BLaER1 treated with 17β-estradiol and CSF1 and Interleukin-3, amounts not matched to agents 10 nM and 100 nM (cell line): Measurements from ENCODE around the gene TFDP1.
A peak's percentile ranks its signal among the peaks of the same experiment; 100 is the strongest.

ENCODE experiments used
- H3K27ac ChIP-seq, 11 experiments: shearing (Covaris generic); formaldehyde crosslinking; 2 replicates each; pipeline ENCODE4 v1.8.1; 2022
- H3K27me3 ChIP-seq, 11 experiments: shearing (Covaris generic); formaldehyde crosslinking; 2 replicates each; pipeline ENCODE4 v1.8.1; 2022
- H3K36me3 ChIP-seq, 11 experiments: shearing (Covaris generic); formaldehyde crosslinking; 2 replicates each; pipeline ENCODE4 v1.8.1; 2022
- H3K4me1 ChIP-seq, 10 experiments: shearing (Covaris generic); formaldehyde crosslinking; 2 replicates each; pipeline ENCODE4 v1.8.1; 2022
- H3K4me2 ChIP-seq, 11 experiments: shearing (Covaris generic); formaldehyde crosslinking; 2 replicates each; pipeline ENCODE4 v1.8.1; 2022
- H3K4me3 ChIP-seq, 10 experiments: shearing (Covaris generic); formaldehyde crosslinking; 2 replicates each; pipeline ENCODE4 v1.8.1; 2022
- H3K9ac ChIP-seq, 11 experiments: shearing (Covaris generic); formaldehyde crosslinking; 2 replicates each; pipeline ENCODE4 v1.8.1; 2022
- H3K9me3 ChIP-seq, 11 experiments: shearing (Covaris generic); formaldehyde crosslinking; replicated peaks in 1 of 11; 2 replicates each; pipeline ENCODE4 v1.8.1; 2022
- H4K20me1 ChIP-seq, 11 experiments: shearing (Covaris generic); formaldehyde crosslinking; 2 replicates each; pipeline ENCODE4 v1.8.1; 2022
- Cebpa-rat ChIP-seq, 11 experiments: shearing (Covaris generic); IDR thresholded peaks; 2 replicates each; pipeline ENCODE4 v1.8.1; 2022

Gene TFDP1

DNA sequence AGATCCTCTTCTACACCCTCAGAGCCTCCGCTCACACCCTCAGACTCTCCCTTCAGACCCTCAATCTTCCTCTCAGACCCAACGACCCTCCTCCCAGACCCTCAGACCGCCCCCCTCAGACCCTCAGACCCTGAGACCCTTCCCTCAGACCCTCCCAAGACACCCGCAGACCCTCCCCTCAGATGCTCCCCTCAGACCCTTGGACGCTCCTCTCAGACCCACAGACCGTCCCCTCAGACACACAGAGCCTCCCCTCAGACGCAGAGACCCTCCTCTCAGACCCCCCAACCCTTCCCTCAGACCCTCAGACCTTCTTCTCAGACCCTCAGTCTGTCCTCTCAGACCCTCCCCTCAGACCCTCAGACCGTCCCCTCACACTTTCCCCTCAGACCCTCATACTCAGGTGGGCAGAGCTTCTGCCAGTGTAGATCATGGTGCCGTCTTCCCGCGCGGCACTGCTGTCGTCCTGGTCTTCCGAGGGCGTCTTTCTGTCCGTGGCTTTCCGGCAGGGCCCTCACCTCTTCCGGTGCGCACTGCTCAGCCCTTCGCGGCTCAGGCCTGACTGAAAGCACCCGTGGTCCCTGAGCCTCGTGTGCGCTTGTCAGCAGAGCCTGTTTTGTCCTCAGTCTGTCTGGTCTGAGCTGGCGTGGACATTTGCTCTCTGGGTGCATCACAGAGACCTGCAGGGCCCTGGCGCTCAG, 18.9 kb upstream of the TFDP1 start:
- no peak overlapping the region for H3K9ac ChIP-seq
- no peak for TF ChIP-seq Cebpa-rat (IDR thresholded peaks at IDR 0.05)
- no peak overlapping the region for H3K4me2 ChIP-seq

DNA sequence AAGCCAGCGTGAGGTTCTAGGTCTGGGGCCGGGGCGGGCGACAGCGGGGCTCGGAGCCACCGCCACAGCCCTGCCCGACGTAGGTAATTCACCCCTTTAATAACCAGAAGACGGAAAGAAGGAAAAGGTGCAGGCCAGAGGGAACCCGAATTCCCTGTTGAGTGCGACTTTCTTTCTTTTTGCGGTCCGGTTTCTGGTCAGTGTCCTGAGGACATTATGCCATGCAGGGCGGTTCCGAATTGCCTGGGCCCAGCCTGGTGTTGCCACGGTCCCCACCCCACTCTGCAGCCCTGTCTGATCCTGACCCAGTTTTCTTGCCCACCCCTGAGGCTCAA, 18.4 kb upstream of the TFDP1 start:
- H3K9ac ChIP-seq: no peak overlapping the region
- peaks cover 0 to 18% (median 13%) of the 10 kb centered on the region in 10 experiments; a peak in 15 of 20 replicates for H3K4me1 ChIP-seq
- H3K9me3 ChIP-seq: no peaks in the 10 kb centered on the region
- H3K36me3 ChIP-seq: no peaks in the 10 kb centered on the region
- H3K27ac ChIP-seq: no peak overlapping the region
- TF ChIP-seq Cebpa-rat (IDR thresholded peaks at IDR 0.05): no peak
- no peak overlapping the region for H3K4me2 ChIP-seq
- H4K20me1 ChIP-seq: no peaks in the 10 kb centered on the region
- H3K4me3 ChIP-seq: no peak overlapping the region
- H3K27me3 ChIP-seq: no peaks in the 10 kb centered on the region; a peak in 1 of 22 replicates

More for the DNA sequence above, 18.9 kb upstream of the TFDP1 start:
- H4K20me1 ChIP-seq: no peaks in the 10 kb centered on the region
- no peaks in the 10 kb centered on the region for H3K9me3 ChIP-seq
- H3K4me3 ChIP-seq: no peak overlapping the region
- no peaks in the 10 kb centered on the region; a peak in 1 of 22 replicates for H3K27me3 ChIP-seq
- H3K36me3 ChIP-seq: no peaks in the 10 kb centered on the region
- peaks cover 0 to 23% (median 18%) of the 10 kb centered on the region in 10 experiments; a peak in 15 of 20 replicates for H3K4me1 ChIP-seq
- H3K27ac ChIP-seq: no peak overlapping the region

DNA sequence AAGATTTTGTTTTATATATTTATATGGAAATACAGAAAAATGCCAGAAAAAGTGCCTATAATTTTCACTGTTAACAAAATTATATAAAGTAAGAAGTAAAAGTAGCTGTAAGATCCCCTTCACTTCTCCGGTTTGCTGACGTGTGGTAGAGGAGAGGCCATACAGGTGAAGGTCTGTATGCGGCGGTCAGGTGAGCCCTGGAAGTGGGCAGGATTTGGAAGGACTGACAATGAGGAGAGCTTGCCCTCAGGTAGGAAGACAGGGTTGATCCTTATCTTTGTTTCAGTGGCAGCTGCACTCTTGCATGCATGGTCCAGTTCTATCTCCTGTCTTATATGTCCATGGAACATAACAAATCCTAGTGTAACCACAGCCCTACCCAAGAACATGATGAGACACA, 16.9 kb upstream of the TFDP1 start:
- Histone ChIP-seq H3K4me3 (no peak overlapping the region), H3K27ac (no peak overlapping the region), H3K4me1 (peaks cover 0 to 4% (median 0%) of the 10 kb centered on the region in 10 experiments; a peak in 4 of 20 replicates), H4K20me1 (no peaks in the 10 kb centered on the region), H3K9me3 (peaks cover 0 to 9% (median 2%) of the 10 kb centered on the region in 11 experiments; a peak in 7 of 22 replicates), H3K27me3 (no peaks in the 10 kb centered on the region; a peak in 1 of 22 replicates), H3K36me3 (no peaks in the 10 kb centered on the region), H3K4me2 (no peak overlapping the region), H3K9ac (no peak overlapping the region)
- no peak for TF ChIP-seq Cebpa-rat (IDR thresholded peaks at IDR 0.05)

DNA sequence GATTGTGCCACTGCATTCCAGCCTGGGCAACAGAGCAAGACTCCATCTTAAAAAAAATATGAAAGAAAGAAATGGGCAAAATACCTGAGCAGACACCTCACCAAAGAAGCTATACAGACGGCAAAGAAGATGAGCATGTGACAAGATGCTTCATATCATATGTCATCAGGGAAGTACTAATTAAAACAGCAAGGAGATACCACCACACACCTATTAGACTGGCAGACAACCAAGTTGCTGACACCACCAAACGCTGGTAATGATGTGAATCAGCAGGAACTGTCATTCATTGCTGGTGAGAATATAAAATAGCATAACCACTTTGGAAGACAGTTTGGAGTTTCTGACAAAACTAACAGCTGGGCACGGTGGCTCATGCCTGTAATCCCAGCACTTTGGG, 11.5 kb upstream of the TFDP1 start:
- no peaks in the 10 kb centered on the region for H3K36me3 ChIP-seq
- H3K27ac ChIP-seq: no peak overlapping the region
- no peaks in the 10 kb centered on the region for H3K4me1 ChIP-seq
- H3K4me2 ChIP-seq: no peak overlapping the region
- H3K9ac ChIP-seq: no peak overlapping the region
- no peak for TF ChIP-seq Cebpa-rat (IDR thresholded peaks at IDR 0.05)
- no peaks in the 10 kb centered on the region for H4K20me1 ChIP-seq
- no peaks in the 10 kb centered on the region for H3K27me3 ChIP-seq
- peaks cover 16 to 33% (median 23%) of the 10 kb centered on the region in 11 experiments; a peak in 21 of 22 replicates for H3K9me3 ChIP-seq
- H3K4me3 ChIP-seq: no peak overlapping the region

DNA sequence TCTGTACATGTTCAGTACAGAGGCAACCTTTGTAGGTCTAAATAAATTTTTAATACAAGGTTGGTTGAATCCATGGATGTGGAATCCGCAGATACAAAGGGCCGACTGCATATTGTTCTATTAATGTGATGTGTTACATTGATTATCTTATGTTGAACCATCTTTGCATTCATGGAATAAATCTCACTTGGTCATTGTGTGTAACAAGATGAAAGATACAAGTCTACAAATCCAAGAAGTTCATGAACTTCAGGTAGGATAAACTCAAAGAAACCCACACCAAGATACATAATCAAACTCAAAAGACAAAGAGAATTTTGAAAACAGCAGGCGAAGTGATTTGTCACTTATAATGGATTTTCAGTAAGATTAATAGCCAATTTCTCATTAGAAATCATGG, 8.0 kb upstream of the TFDP1 start:
- no peaks in the 10 kb centered on the region for H3K4me1 ChIP-seq
- no peak overlapping the region for H3K27ac ChIP-seq
- H3K36me3 ChIP-seq: no peaks in the 10 kb centered on the region
- H3K9ac ChIP-seq: no peak overlapping the region
- no peak overlapping the region for H3K4me3 ChIP-seq
- TF ChIP-seq Cebpa-rat (IDR thresholded peaks at IDR 0.05): no peak
- no peaks in the 10 kb centered on the region for H4K20me1 ChIP-seq
- peaks cover 16 to 34% (median 24%) of the 10 kb centered on the region in 11 experiments; a peak in 21 of 22 replicates for H3K9me3 ChIP-seq
- H3K27me3 ChIP-seq: no peaks in the 10 kb centered on the region
- no peak overlapping the region for H3K4me2 ChIP-seq

DNA sequence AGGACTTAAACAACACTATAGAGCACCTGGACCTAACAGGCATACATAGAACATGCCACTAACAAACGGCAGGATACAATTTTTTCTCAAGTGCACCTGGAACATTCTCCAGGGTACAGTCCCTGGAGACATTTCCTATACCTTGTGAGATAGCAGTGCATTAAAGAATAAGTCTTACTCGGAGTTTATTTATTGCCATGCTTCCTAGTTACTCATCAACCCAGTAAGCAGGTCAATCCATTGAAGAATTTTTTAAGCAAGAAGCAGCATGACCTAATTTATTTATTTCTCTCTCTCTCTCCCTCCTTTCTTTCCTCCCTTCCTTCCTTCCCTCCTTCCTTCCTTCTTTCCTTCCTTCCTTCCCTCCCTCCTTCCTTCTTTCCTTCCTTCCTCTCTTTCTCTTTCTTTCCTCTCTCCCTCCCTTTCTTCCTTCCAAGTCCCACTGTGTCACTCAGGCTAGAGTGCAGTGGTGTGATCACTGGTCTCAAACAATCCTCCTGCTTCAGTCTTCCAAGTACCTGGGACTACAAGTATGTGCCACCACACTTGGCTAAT, 6.6 kb upstream of the TFDP1 start:
- Histone ChIP-seq H3K9ac (no peak overlapping the region), H3K4me2 (no peak overlapping the region), H3K4me3 (no peak overlapping the region), H3K9me3 (peaks cover 12 to 26% (median 22%) of the 10 kb centered on the region in 11 experiments; a peak in 21 of 22 replicates), H3K36me3 (no peaks in the 10 kb centered on the region), H3K4me1 (no peaks in the 10 kb centered on the region), H4K20me1 (no peaks in the 10 kb centered on the region), H3K27ac (no peak overlapping the region), H3K27me3 (no peaks in the 10 kb centered on the region)
- no peak for TF ChIP-seq Cebpa-rat (IDR thresholded peaks at IDR 0.05)

DNA sequence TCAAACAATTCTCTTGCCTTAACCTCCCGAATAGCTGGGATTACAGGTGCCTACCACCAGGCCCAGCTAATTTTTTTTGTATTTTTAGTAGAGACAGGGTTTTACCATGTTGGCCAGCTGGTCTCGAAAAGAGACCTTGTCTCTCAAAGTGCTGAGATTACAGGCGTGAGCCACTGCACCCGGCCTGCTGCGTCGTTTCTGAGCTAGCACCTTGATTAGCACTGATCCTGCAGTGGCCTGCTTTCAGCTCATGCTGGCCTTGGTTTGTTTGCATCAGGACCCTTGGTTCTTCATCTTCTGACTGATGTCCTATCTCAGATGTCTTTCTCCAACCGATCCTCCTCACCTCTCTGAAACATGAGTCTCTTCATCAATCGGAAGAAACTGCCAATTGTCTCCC, 4.9 kb upstream of the TFDP1 start:
- H3K4me3 ChIP-seq: no peak overlapping the region
- no peak for TF ChIP-seq Cebpa-rat (IDR thresholded peaks at IDR 0.05)
- peaks cover 12 to 26% (median 22%) of the 10 kb centered on the region in 11 experiments; a peak in 21 of 22 replicates for H3K9me3 ChIP-seq
- H3K9ac ChIP-seq: no peak overlapping the region
- no peaks in the 10 kb centered on the region for H3K27me3 ChIP-seq
- no peak overlapping the region for H3K4me2 ChIP-seq
- H3K36me3 ChIP-seq: no peaks in the 10 kb centered on the region
- no peaks in the 10 kb centered on the region for H4K20me1 ChIP-seq
- peaks cover 0 to 3% (median 0%) of the 10 kb centered on the region in 10 experiments; a peak in 2 of 20 replicates for H3K4me1 ChIP-seq
- no peak overlapping the region for H3K27ac ChIP-seq

DNA sequence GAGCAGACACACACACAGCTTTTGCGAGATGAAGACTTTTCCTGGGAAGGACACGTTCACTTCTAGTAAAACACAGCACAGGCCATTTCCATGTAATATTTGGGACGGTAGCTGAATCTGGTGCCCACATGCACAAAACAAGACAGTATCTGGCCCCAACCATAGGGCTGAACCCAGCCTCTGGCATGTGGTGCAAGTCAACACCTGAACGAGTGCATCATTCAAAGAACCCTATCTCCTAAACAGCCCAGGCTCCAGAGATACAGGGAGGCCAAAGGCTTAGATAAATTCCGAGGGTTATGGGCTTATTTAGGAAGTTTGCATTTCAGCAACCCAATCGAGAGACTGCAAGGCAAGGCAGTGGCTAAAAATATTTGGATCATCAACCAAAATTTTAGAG, 2.7 kb upstream of the TFDP1 start:
- H3K9me3 ChIP-seq: peaks cover 4 to 14% (median 12%) of the 10 kb centered on the region in 11 experiments; a peak in 21 of 22 replicates
- H3K36me3 ChIP-seq: peaks cover 0 to 11% (median 10%) of the 10 kb centered on the region in 11 experiments; a peak in 18 of 22 replicates
- TF ChIP-seq Cebpa-rat (IDR thresholded peaks at IDR 0.05): no peak
- peaks cover 13 to 19% (median 15%) of the 10 kb centered on the region in 10 experiments for H3K4me1 ChIP-seq
- H3K4me2 ChIP-seq: no peak overlapping the region
- no peak overlapping the region for H3K4me3 ChIP-seq
- peaks cover 1 to 17% (median 12%) of the 10 kb centered on the region in 11 experiments; a peak in 21 of 22 replicates for H4K20me1 ChIP-seq
- H3K9ac ChIP-seq: no peak overlapping the region
- H3K27me3 ChIP-seq: no peaks in the 10 kb centered on the region
- no peak overlapping the region for H3K27ac ChIP-seq

DNA sequence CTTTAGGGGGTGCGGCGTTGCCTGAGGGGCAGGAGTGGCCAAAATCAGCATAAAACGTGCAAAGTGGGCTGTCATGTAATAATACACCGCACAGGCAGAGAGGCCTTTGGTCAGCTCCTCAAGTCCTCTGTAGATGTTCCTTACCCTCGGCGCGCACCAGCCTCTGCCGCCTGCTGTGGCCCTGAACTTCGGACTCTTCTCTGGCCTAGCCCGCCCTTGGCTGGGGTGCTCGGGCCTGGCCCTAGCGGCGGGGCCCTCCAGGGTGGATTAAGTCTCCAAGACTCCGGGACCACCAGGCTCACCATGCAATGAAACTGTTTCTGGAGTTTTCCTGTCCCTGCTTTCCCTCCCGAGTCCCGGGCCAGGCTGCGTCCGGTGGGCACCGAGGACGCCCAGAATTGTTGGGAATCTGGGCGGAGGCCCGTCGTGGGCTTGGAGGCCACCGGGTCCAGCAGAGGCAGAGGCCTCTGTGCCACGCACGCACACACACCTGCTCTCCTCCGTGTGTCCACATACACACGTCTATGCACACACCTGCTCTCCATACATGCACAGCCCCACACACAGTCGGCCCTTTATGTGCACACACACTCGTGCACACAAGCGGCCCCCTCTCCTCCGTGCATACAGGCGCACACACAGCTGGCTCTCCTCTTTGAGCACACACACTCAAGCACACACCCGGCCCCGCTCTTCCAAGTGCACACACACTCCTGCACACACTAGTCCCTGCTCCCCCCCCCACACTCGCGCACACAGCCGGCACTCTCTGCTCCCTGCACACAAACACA, 1.5 kb upstream of the TFDP1 start:
- Histone ChIP-seq H3K27me3 (no peaks in the 10 kb centered on the region), H3K4me3 (no peak overlapping the region; a peak in 2 of 20 replicates), H3K4me2 (peak overlapping the region in 1 of 11 experiments; percentile 17; a peak in 2 of 22 replicates), H3K36me3 (peaks cover 6 to 23% (median 21%) of the 10 kb centered on the region in 11 experiments; a peak in 21 of 22 replicates), H3K9me3 (peaks cover 0 to 3% (median under 1%) of the 10 kb centered on the region in 11 experiments; a peak in 7 of 22 replicates), H3K27ac (no peak overlapping the region), H3K9ac (peak overlapping the region in 1 of 11 experiments; percentile 17; a peak in 1 of 22 replicates), H4K20me1 (peaks cover 11 to 29% (median 24%) of the 10 kb centered on the region in 11 experiments), H3K4me1 (peaks cover 24 to 30% (median 26%) of the 10 kb centered on the region in 10 experiments)
- no peak for TF ChIP-seq Cebpa-rat (IDR thresholded peaks at IDR 0.05)
